ACHN (cell line): ENCODE data around the gene TUBB1.
A peak's percentile ranks its signal among the peaks of the same experiment; 100 is the strongest.

Experiments used
- DNase-seq: peaks from one replicate; pipeline ENCODE4 v3.0.0-alpha.2; 2015
- in situ Hi-C: cut with HindIII; loops from 2 replicates; pipeline ENCODE4 v1.10.0; 2017; ENCODE audit warnings: low sequenced_read_pairs, low pct_ligation_motif_present, low pct_unique_long_range_greater_than_20kb

The TUBB1 gene

GRCh38 chr20:59051666-59052185 is 32.5 kb downstream of the TUBB1 start:
- in situ Hi-C loops: no loop called here
- no peak for DNase-seq

DNA sequence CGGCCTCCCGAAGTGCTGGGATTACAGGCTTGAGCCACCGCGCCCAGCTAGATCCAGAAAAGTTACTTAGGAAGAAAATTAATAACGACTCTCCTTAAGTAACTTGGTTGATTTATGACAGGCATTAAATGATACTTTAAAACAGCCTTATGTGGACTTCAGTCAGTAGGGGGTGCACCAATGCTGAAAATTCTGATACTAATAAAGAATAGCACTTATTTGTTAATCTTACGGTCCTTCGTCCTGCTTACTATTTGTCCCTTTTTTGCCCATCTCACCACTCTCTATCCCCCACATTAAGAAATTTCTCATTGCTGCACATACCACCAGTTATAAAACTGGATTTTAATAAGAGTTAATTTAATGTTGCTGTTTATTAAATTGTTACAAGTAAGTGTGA is 36.1 kb downstream of the TUBB1 start:
- DNase-seq: peak; percentile 13
- in situ Hi-C loops: no loop called here

DNA sequence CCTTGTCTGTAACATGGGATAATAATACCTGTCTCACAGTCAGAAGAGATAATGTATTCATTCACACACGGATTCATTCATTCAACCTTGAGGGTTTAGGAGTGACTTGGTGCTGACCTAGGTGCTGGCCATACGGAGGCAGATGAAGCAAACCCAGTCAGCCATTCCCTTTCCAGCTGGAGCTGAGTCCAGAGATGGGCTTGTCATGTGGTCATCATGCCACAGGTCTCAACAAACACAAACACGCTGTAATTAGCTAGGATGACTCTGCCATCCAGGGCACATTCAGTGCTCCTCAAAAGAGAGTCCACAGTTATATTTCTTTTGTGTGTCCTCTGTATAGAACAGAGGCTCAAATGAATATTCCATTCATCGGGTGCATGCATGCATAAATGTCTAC is 42.9 kb downstream of the TUBB1 start:
- DNase-seq: no peak

DNA sequence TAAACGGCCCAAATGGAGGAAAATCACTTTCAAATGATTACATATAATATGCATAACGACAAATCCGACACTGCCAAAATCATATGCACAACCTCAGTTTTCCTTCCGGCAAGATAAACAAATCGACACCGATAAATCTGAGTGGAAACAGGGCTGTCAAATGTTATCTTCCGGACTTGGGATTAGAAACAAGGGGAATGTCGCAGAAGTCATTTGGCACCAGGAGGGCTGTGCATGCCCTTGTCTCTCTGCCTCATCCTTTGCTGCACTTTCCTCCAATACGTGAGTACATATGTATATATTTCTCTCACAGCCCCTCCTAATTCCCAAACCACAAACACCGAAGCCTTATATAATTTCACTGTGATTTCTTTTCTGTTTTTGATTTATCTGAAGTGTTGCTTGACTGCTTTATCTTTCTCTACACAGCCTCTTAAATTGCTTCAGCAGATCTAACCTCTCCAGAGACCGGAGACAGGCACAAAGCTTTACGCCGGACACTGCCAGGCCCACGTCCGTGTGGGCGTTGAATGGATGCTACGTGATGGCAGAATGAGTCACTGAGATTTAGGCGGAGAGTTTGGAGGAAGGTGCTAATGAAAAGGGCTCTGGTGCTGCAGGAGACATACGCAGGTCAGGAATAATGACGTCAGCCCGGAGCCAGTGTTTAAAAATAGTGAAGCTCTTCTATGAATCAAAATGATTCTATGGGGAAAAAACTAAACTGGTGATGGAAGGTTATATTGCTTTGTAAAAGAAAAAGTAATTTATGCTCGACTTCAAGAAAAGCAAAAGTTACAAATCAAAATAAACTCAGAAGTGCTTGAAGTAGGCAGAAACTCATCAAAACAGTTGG is 44.4 kb downstream of the TUBB1 start:
- no peak for DNase-seq
- in situ Hi-C loops: no loop called here

More for the DNA sequence above, 42.9 kb downstream of the TUBB1 start:
- in situ Hi-C loops: no loop called here

DNA sequence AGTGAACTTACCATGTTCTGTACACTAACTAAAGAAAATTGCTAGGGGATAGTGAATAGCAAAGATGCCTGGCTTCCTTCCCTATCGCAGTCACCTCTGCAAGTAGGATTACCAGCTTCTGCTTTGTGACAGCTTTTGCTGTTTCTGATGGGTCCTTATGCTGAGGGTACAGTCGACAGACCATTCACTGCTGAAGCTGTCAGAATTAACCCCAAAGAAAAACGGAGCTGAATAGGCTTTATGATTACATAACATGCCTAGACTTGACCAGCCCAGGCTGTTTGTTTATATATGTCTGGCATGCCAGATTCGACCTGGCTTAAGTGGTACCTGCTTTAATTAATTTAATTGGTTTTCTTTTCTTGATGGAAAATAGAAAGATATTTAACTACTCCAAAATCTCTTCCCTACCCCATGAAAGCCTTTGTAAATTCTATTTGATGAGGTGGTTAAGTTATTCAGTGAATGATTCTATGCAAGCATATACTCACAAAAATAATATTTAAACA is 45.0 kb downstream of the TUBB1 start:
- no peak for DNase-seq
- in situ Hi-C loops: no loop called here

- in situ Hi-C loops: no loop called here
- no peak for DNase-seq
These were observed 49.3 kb downstream of the TUBB1 start for GRCh38 chr20:59068534-59068933.

- in situ Hi-C loops: no loop called here
- no peak for DNase-seq
These were observed 49.8 kb downstream of the TUBB1 start for GRCh38 chr20:59069026-59069425.

- DNase-seq: no peak
- in situ Hi-C loops: no loop called here
These were observed 52.0 kb downstream of the TUBB1 start for GRCh38 chr20:59071216-59071615.

DNA sequence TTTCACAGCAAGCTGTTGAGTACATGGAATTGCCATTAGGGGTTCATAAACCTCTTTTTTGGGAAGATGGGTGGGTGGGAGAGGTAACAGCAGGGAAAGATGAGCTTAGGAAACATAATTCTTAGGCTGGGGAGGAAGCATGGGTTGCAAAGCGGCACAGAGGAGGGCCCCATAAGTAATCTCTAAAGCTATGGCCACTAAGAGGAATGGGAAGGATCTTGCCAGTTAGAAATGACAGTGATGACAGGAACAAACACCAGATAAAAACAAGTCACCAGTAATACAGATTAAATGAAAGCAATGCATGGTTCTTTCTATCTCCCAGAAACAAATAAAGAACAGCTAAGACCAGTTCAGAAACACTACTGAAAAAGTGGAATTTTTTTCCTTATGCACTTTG is 54.4 kb downstream of the TUBB1 start:
- no peak for DNase-seq
- in situ Hi-C loops: no loop called here

DNA sequence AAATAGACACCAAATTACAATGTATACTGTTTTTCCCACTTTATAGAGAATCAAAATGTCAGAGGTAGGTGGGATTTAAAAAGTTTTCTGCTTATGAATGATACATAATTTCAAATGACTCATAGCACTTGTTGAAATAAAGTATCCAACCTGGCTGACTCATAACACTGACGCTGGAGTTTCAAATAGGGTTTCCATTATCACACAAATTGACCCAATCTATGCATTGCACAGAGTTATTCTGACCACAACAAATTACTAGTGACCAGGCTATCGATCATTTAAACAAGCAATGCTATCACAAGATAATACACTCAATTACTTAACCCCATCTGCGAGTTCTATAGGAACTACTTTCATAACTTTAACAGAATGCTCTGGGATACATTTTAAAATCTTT is 55.2 kb downstream of the TUBB1 start:
- in situ Hi-C loops: no loop called here
- no peak for DNase-seq

- in situ Hi-C loops: no loop called here
- DNase-seq: no peak
These were observed 56.8 kb downstream of the TUBB1 start for GRCh38 chr20:59075934-59076508.
